ENCODE results near the gene TSBP1. TPM values are rescaled to one million over a fixed set of nuclear protein-coding genes. Genes with fewer than 3 reads are reported as not detected.

TSBP1 gene
- total RNA-seq, 2 donors from 2014 or later, result not detected

- no peak overlapping the region for H3K9ac ChIP-seq (ENCODE audit: extremely low read depth, low read length, poor library complexity, severe bottlenecking)
- H3K27me3 Mint-ChIP-seq (ENCODE audit: insufficient read depth), result no peaks in the 10 kb centered on the region
- no peaks in the 10 kb centered on the region for H3K9me3 ChIP-seq (ENCODE audit: control insufficient read depth, low read length)
- H3K27me3 ChIP-seq (ENCODE audit: control insufficient read depth, insufficient read depth, low read length, poor library complexity, severe bottlenecking), result no peaks in the 10 kb centered on the region
- no peaks in the 10 kb centered on the region for H3K9me3 Mint-ChIP-seq
- no peaks in the 10 kb centered on the region for H3K36me3 ChIP-seq (ENCODE audit: control insufficient read depth, insufficient read depth, low read length)
- H3K27ac Mint-ChIP-seq, result no peak overlapping the region
- no peak overlapping the region for H3K4me3 ChIP-seq (ENCODE audit: low read length)
- H3K36me3 Mint-ChIP-seq (ENCODE audit: low read depth), result no peaks in the 10 kb centered on the region
- H3K4me1 ChIP-seq (ENCODE audit: control insufficient read depth, insufficient read depth, low read length), result no peaks in the 10 kb centered on the region
- no peak overlapping the region for H3K4me3 Mint-ChIP-seq
- no peak for TF ChIP-seq CTCF (conservative IDR thresholded peaks at IDR 0.05)
- no peak overlapping the region for H3K27ac ChIP-seq (ENCODE audit: low read depth, low read length)
- no peaks in the 10 kb centered on the region for H3K4me1 Mint-ChIP-seq
- WGBS, 2 experiments (ENCODE audit: insufficient coverage in 1 of 2, insufficient read length in 1 of 2), result 94 to 97% methylated on average over 4 of the region's 4 CpGs
- DNase-seq, result no peak
These were observed 34.4 kb downstream of the TSBP1 start for GRCh38 chr6:32337186-32337805.

- H3K27me3 ChIP-seq (ENCODE audit: control insufficient read depth, insufficient read depth, low read length, poor library complexity, severe bottlenecking), result no peaks in the 10 kb centered on the region
- Mint-ChIP-seq H3K36me3 (ENCODE audit: low read depth) (no peaks in the 10 kb centered on the region), H3K27ac (no peak overlapping the region), H3K4me3 (no peak overlapping the region), H3K4me1 (no peaks in the 10 kb centered on the region), H3K27me3 (ENCODE audit: insufficient read depth) (no peaks in the 10 kb centered on the region), H3K9me3 (no peaks in the 10 kb centered on the region)
- TF ChIP-seq CTCF (conservative IDR thresholded peaks at IDR 0.05), result no peak
- no peak overlapping the region for H3K27ac ChIP-seq (ENCODE audit: low read depth, low read length)
- no peaks in the 10 kb centered on the region for H3K36me3 ChIP-seq (ENCODE audit: control insufficient read depth, insufficient read depth, low read length)
- no peaks in the 10 kb centered on the region for H3K4me1 ChIP-seq (ENCODE audit: control insufficient read depth, insufficient read depth, low read length)
- H3K9me3 ChIP-seq (ENCODE audit: control insufficient read depth, low read length), result no peaks in the 10 kb centered on the region
- H3K4me3 ChIP-seq (ENCODE audit: low read length), result no peak overlapping the region
- no peak for DNase-seq
- 94% methylated on average over 1 of the region's 1 CpG; no CpG with 5 or more reads in 1 of the 2 experiments for whole genome bisulfite sequencing, 2 experiments (ENCODE audit: insufficient coverage in 1 of 2, insufficient read length in 1 of 2)
- H3K9ac ChIP-seq (ENCODE audit: extremely low read depth, low read length, poor library complexity, severe bottlenecking), result no peak overlapping the region
These were observed 39.3 kb downstream of the TSBP1 start for GRCh38 chr6:32332433-32332832.

GRCh38 chr6:32329141-32329540 lies 42.6 kb downstream of the TSBP1 start:
- no peak for DNase-seq
- Mint-ChIP-seq H3K4me1 (no peaks in the 10 kb centered on the region), H3K27me3 (ENCODE audit: insufficient read depth) (peaks cover 3% of the 10 kb centered on the region), H3K36me3 (ENCODE audit: low read depth) (no peaks in the 10 kb centered on the region), H3K27ac (no peak overlapping the region), H3K9me3 (no peaks in the 10 kb centered on the region), H3K4me3 (no peak overlapping the region)
- no peaks in the 10 kb centered on the region for H3K27me3 ChIP-seq (ENCODE audit: control insufficient read depth, insufficient read depth, low read length, poor library complexity, severe bottlenecking)
- TF ChIP-seq CTCF (conservative IDR thresholded peaks at IDR 0.05), result no peak
- no peak overlapping the region for H3K9ac ChIP-seq (ENCODE audit: extremely low read depth, low read length, poor library complexity, severe bottlenecking)
- H3K27ac ChIP-seq (ENCODE audit: low read depth, low read length), result no peak overlapping the region
- no peaks in the 10 kb centered on the region for H3K9me3 ChIP-seq (ENCODE audit: control insufficient read depth, low read length)
- H3K4me3 ChIP-seq (ENCODE audit: low read length), result no peak overlapping the region
- H3K36me3 ChIP-seq (ENCODE audit: control insufficient read depth, insufficient read depth, low read length), result no peaks in the 10 kb centered on the region
- no peaks in the 10 kb centered on the region for H3K4me1 ChIP-seq (ENCODE audit: control insufficient read depth, insufficient read depth, low read length)
